Measurements from ENCODE around the gene KANSL1.

DNA sequence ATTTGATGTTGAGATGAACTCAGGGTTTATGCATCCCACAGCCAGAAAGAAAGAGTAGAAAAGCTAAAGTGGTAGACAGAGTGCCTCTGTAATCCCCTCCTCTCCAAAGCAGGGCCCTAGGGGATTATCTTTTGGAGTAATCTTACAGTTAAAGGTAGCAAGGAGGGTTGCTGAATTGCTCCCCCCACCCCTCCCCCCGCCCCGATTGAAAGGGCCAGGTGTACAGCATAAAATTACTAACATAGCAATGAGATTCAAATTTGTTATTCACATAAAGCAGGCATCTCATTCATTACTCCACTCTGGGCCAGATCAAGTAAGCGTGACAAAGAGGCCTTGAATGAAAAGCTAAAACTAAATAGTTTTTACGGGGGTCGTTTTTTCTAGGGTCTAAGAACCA, 121.4 kb downstream of the KANSL1 start:
- TF ChIP-seq, protein P1, sequence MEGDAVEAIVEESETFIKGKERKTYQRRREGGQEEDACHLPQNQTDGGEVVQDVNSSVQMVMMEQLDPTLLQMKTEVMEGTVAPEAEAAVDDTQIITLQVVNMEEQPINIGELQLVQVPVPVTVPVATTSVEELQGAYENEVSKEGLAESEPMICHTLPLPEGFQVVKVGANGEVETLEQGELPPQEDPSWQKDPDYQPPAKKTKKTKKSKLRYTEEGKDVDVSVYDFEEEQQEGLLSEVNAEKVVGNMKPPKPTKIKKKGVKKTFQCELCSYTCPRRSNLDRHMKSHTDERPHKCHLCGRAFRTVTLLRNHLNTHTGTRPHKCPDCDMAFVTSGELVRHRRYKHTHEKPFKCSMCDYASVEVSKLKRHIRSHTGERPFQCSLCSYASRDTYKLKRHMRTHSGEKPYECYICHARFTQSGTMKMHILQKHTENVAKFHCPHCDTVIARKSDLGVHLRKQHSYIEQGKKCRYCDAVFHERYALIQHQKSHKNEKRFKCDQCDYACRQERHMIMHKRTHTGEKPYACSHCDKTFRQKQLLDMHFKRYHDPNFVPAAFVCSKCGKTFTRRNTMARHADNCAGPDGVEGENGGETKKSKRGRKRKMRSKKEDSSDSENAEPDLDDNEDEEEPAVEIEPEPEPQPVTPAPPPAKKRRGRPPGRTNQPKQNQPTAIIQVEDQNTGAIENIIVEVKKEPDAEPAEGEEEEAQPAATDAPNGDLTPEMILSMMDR (IDR thresholded peaks at IDR 0.05) = no peak
- TF ChIP-seq POLR2A (IDR thresholded peaks at IDR 0.05) = no peak
